Uterus (tissue), 2 donors: Measurements from ENCODE around the gene SPATC1L.

ENCODE experiments used
- CTCF ChIP-seq, 4 experiments: fragments of 200-600 bp in 2 of 4; fragments of 450-650 bp in 2 of 4; sonication (generic) in 2 of 4; IDR thresholded peaks; one replicate each; pipeline ENCODE4 v1.5.1; 2016 to 2019; ENCODE audit warnings: antibody characterized with exemption in 4 of 4, mild to moderate bottlenecking in 2 of 4, moderate library complexity in 1 of 4
- POLR2A ChIP-seq, 2 donors: fragments of 450-650 bp; IDR thresholded peaks; one replicate each; pipeline ENCODE4 v1.6.1; 2016; ENCODE audit warnings: antibody characterized with exemption in 2 of 2, mild to moderate bottlenecking in 1 of 2, moderate library complexity in 1 of 2

DNA sequence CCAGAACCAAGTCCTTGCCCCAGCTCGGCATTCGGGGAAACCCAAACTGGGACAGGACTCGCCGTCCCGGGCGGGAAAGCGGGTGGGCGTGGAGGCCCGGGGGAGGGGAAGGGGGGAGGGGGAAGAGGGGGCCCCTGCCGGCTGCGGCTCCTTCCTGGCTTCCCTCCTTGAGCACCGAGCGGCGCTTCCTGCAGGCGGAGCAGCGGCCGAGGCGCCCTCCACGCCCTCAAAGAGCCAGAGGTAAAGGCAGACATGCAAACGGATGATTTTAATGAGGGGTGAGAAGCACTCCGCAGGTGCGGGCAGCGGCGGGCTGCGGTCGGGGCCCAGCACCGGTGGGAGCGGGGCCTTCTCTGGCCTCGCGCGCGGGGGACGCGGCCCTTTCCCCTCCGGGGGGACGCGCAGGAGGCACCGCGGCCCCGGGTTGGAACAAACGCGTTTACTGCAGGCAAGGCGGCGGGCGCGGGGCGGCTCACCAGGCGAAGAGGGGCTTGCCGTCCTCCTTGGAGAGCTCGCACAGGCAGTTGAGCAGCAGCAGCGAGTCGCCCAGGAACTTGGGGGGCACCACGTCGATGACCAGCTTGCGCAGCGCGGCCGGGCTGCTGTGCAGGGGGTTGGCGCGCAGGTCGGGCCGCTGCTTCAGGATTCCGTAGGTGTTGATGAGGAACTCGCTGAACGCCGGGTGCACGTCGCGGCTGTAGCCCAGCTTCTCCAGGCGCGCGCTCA, 23.2 kb downstream of the SPATC1L start:
- TF ChIP-seq CTCF (IDR thresholded peaks at IDR 0.05) (no peak), POLR2A (IDR thresholded peaks at IDR 0.05) (no peak)
